ENCODE results near the gene CALY. TPM values are rescaled to one million over a fixed set of nuclear protein-coding genes. Genes with fewer than 3 reads are reported as not detected.

The CALY gene
- total RNA-seq, 1 donor from 2014 or later = not detected

DNA sequence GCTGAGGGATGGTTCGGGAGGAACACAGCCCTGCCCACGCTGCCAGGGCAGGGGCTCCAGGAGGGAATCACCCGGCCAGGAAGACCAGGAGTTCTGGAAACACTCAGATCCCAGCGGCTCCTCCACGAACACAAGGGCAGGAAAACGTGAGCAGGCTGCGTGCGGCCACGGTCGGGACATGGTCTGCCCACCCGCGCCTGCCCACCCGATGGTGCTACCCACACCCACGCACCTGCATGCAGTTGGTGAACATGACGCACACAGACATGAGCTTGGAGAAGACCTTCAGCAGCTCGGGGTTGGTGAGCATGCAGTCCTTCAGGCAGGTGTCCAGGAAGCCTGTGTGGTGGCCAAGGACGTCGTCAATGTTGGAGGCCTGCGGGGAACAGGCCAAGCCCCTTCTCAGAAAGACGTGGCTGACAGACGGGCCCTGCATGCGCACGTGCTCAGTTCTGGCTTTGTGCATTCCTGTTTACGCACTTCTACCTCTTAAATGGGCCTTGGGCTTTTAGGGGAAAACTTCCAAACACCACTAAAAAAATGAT, 53.8 kb downstream of the CALY start:
- no peak for DNase-seq

DNA sequence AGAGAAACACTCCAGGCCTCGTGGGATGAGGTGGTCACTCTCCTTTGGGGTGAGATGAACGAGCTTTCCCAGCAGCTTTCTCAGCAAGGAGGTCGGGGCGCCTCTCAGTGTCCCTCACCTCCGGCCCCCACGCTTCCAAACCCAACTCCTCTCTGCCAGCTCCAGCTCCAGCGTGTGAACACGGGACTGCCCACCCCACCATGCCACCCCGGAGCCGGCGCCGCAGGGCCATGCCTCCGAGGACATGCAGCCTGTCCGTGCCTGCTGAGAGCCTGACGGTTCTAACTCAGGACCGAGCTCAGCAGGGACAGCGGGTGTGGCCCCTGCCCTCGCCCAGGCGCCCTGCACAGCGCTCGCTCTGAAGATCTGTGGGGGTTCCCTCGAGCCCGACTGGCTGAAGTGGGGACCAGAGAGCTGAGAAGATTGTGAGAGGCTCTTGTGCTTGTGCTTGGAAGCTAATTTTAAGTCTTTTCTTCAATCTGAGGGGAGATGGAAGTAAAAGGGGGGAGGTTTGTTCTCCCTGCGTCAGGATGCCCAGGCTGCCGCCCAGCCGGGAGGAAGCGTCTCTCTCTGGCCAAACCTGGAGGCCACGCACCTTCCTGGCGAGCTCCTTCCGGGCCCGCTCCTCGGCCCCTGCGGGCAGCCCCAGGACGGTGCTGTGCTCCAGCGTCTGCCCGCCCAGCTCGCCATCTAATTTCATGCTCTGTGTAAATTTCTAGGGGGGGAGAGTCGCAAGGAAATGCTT, 54.9 kb downstream of the CALY start:
- no peak for DNase-seq

DNA sequence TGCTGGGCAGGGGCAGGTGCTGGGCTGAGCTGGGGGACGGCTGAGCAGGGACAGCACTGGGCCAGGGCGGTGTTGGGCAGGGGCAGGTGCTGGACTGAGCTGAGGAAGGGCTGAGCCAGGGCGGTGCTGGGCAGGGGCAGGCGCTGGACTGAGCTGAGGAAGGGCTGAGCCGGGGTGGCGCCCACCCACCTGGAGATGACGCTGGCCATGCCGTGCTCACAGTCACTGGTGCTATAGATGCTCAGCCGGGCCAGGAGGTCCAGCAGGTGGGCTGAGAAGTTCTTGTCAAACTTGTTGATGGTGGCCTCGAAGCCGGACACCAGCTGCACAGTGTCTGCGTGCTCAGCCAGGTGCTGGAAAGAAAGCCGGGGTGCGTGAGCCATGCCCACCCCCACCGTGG, 55.6 kb downstream of the CALY start:
- DNase-seq = no peak

DNA sequence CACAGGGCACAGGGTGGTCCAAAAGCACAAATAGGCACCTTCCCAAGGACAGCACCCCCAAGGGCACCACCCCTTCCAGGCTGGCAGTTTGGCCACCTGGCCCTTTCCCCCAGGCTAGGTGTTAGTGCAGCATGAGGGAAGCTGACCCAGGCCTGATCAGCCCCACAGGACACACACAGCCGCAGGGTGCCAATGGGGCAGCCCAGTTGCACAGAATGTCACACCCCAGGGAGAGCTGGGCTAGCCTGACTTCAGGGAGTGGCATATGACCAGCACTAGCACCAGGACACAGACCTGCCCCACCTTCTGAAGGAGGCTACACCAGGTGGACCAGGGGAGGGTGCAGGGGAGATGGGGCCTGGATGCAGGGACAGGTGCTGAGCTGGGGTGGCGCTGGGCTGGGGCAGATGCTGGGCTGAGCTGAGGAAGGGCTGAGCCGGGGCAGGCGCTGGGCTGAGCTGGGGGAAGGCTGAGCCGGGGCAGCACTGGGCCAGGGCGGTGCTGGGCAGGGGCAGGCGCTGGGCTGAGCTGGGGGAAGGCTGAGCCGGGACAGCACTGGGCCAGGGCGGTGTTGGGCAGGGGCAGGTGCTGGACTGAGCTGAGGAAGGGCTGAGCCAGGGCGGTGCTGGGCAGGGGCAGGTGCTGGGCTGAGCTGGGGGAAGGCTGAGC, 56.2 kb downstream of the CALY start:
- DNase-seq = no peak

DNA sequence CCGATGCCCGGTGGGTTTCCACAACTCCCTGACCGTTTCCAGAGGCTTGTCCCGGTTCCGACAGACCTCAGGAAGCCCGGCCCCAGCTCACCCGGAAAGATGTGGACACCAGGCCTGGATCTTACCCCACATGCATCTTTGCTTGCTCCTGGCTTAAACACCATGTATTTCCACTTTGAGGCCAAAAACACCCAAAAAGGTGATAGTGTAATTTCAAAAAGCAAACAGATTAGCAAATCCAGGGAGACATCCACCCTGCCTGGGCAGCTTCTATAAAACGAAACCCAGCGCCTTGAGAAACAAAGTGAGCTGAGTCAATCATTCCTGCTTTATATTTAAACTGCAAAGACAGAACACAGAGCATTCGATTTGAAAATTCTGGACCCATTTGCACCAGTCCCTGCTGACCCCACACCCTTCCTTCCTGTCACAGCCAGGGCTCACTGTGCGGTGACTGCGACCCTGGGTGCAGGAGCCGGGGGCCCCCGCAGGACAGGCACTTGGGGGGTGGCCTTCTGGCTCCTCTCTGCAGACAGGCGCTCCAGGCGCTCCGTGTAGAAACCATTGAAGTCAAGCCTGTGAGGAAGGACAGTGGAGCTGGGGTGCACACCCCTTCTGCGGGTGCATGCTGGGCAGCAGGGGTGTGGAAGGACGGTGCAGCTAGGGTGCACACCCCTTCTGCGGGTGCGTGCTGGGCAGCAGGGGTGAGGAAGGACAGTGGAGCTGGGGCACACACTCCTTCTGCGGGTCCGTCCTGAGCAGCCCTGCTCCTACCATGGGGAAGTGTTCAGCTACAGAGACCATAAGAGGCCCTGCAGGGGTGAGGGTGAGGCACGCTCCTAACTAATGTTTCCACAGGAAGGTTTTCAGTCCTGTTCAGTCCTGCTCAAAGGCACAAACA, 57.1 kb downstream of the CALY start:
- no peak for DNase-seq

DNA sequence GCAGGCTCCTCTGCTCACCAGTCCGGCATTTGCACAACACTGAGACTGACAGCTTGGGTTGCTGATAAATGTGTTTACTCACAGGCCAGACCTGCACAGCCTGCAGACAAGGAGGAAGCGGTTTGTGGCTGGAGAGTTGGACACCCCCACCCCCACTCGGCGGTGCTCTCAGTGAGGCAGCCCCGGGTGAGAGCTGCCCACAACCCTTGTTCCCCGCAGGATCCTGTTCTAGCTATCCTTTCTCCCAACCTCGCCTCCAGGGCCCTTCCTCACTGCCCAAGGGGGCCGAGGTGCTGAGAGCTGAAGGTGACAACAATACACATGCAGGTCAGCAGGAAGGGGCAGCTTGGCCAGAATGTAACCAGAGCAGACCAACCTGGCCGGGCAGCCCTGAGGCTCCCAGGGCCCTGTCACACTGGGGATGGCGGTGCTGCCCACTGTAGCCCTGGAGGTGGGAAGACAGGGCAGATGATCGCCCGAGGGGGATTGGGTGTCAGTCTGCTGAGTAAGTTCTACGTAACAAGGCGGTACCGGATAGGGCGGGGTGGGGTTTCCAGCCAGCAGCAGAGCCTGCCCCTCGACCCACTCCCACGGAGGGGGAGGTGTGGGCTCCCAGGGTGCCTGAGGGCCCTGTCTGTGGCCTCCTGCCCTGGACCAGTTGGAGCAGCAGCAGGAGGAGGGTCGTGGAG, 58.0 kb downstream of the CALY start:
- DNase-seq = no peak

DNA sequence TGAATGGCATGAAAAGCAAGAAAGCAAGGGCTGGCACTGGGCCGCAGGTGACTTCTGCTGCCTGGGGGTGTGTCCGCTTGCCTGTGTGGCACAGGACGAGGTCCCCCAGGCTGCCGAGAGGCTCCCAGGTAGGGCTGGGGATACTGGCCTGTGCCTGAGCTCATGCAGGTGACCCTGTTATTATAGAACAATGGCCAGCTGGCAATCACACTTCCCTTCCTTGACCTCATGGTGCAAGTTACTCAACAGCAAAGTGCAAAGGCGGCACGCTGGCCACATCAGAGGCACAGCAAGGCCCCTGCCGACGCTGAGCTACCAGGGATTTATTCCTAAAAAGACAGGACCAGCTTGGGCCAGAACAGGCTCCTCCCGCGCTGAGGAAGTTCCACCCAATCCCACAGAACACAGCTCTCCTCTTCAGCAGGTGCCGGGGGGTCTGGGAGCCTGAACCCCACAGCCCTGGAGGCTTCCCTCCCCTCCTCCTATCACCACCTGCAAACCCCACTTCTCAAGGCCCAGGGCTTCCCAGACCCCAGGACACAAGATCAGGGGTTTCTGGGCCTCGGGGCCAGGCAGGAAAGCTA, 58.6 kb downstream of the CALY start:
- DNase-seq = no peak

DNA sequence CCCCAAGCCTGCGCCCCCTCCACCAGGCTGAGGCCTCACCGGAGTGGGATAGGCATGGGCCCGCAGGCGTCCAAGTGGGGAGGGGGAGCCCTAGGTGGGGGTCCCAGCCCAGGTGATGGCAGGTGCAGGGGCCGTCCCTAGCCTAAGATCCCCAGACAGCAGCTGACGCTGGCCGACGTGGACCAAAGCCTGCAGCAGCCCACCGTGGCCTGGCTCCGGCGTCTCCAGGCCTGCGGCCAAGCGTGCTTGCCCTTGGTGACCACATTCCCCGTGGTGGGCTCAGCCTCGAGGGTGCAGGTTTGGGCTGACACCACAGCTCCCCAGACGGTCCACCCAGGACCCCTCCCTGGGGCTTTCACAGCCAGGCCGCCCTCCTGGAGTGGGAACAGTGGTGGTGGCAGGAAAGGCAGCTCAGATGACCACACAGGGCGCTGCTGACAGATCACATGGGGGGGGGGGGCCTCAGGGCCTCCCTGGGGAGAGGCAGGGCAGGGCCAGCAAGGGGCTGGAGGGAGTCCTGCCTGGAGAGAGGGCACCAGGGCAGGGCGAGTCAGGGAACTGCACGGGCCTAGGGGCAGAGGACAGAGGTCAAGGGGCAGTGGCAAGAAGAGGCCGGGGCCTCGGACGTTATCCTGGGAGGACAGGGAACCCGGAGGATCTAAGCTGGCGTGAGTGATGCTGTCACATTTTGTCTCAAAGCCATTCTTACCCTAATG, 59.3 kb downstream of the CALY start:
- DNase-seq = no peak

DNA sequence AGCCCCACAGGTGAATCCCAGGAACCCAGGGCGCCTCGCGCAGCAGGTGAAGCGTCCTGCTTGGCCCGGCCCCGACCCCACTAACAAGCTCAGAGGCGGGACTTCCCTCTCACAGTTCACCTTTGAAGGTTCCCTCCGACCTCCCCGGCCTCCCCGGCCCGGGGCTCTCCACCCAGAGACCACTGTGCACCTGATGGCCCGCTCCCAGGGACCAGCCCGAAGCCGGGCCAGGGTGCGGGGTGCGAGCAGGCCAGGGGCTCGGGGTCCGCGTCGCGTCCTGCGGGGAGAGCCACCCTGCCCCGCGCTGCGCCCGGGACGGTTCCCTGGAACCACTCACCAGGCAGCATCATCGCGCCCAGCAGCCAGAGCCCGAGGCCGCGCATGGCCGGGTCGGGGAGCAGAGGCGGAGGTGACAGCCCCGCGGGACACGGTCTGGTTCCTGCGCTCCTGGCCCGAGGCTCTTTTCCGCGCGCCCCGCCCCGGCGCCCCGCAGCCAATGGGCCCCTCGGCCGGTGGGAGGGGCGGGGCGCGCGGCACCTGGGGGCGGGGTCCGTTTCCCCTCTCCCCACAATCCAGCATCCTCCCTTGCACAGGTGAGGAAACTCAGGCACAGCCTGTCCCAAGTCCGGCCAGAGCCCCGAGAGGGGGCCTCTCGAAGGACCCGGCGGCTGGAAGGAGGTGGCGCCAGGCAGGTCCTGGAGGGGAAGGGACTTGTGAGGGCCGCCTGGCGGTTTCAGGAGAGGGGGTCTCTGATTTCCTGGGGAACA, 60.1 kb downstream of the CALY start, which contains the start of gene ADAM8:
Gene ADAM8 (minus strand): TSS at position 434 of the 767 bp plus-strand sequence. CDS start 51 bp downstream, at position 383.
- DNase-seq = no peak

DNA sequence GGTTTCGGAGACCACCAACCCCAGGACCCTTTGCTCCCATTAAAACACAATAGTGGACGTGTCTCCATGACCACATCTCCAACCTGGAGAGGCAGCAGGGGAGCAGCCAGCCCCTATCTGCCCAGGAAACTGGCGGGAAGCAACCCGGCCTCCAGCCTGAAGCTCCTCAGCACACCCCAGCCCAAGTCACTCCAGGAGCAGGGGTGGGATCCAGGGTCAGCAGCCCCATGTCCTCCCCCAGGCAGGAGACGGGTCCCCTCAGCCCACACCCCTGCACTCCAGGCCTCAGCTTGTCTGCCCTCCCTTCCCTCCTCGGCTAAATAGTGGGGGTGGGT, 60.6 kb downstream of the CALY start:
- no peak for DNase-seq

DNA sequence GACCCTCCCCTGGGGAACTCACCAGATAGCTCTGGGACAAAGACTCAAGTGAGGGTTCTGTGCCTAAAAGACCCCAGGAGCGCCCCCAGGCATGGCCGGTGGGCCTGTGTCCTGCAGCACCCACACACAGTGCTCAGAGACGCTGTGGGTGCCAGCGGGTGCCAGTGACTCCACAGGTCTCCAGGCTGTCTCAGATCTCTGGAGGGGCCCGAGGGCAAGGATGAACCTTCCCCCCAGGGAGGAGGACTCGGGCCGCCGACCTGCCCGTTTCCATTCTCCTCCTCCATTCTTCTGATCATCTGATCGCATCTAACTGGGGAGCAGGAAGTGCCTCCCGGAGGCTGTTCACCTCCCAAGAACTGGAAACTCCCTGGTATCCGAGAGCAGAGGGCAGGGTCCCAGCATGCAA, 61.0 kb downstream of the CALY start:
- DNase-seq = no peak

DNA sequence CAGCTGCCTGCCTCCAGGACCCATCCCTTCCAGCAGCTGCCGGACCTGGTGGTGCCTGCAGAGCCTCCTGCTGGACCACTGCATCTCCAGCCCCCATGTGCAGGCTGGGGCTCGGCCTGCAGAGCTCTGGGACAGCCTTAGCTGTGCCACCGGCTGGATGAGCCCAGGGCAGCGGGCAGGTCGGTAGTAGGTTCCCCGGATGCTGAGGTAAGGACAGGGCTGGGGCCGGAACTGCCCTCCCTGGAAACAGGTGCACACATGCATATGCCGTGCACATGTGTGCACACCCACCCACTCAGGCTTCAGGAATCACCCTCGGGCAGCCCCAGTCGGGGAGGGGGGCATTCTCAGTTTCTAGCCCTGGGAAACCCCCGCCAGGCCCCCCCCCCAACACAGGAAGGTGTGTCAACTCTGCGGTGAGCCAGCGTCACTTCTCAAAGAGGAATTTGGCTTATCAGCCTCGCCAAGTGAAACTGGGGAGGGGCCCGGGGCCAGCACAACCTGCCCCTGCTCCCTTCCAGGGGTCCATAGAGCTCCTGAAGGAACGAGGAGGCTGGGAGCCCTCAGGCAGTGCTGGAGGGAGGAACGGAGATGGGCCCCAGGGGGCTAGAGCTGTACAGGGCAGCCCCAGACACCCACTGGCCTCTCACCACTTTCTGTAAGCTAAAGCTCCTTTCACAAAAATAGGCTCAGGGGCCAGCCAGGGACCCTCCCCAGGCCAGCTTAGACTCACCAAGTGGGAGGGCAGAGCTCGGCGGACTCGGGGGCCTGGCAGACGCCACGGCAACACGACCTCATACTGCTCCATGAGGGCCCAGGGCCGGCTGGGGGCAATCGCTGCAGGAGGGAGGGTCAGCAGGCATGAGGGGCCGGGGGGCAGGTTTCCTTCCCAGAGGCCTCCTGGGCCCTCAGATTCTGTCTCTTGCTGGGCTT, 61.7 kb downstream of the CALY start:
- DNase-seq = no peak

Other genes with a start within 250 kb of the CALY start
- gene ADGRA1, start 249.0 kb downstream of the CALY start, total RNA-seq = 0.05 TPM in 1 of 2 replicates, not detected in the other
- 0.28 TPM in 1 of 2 replicates, not detected in the other for gene KNDC1, start 176.7 kb downstream of the CALY start, total RNA-seq
- gene UTF1, start 106.7 kb downstream of the CALY start, total RNA-seq = not detected in 2 replicates
- not detected in 2 replicates for gene VENTX, start 99.0 kb downstream of the CALY start, total RNA-seq
- gene ADAM8, start 60.0 kb downstream of the CALY start, total RNA-seq = 0.14 and 0.68 TPM in 2 replicates
- gene TUBGCP2, start 28.0 kb downstream of the CALY start, total RNA-seq = 33.5 and 47.7 TPM in 2 replicates
- 23.2 and 24.7 TPM in 2 replicates for gene ZNF511, start 28.0 kb downstream of the CALY start, total RNA-seq
- not detected in 2 replicates for gene PRAP1, start 10.5 kb upstream of the CALY start, total RNA-seq
- gene FUOM, start 21.1 kb upstream of the CALY start, total RNA-seq = 11.2 and 24.8 TPM in 2 replicates
- 91.0 and 95.4 TPM in 2 replicates for gene ECHS1, start 36.5 kb upstream of the CALY start, total RNA-seq
- 5.7 and 17.7 TPM in 2 replicates for gene PAOX, start 42.4 kb upstream of the CALY start, total RNA-seq
- 42.0 and 43.2 TPM in 2 replicates for gene MTG1, start 57.3 kb upstream of the CALY start, total RNA-seq
- gene SPRN, start 87.7 kb upstream of the CALY start, total RNA-seq = under 0.01 TPM in 1 of 2 replicates, not detected in the other
- 0.28 and 1.4 TPM in 2 replicates for gene SCART1, start 117.0 kb upstream of the CALY start, total RNA-seq
- 0.17 and 0.23 TPM in 2 replicates for gene CYP2E1, start 190.5 kb upstream of the CALY start, total RNA-seq
- not detected in 2 replicates for gene SYCE1, start 228.7 kb upstream of the CALY start, total RNA-seq